NOMO-1 (cell line): Measurements from ENCODE around the gene SYNPO.

Source experiments
- DNase-seq, 2 experiments: peaks; one replicate each; lab custom pipeline; 2025; ENCODE audit not compliant: unreplicated experiment in 2 of 2; lab: John Stamatoyannopoulos, UW

SYNPO gene

DNA sequence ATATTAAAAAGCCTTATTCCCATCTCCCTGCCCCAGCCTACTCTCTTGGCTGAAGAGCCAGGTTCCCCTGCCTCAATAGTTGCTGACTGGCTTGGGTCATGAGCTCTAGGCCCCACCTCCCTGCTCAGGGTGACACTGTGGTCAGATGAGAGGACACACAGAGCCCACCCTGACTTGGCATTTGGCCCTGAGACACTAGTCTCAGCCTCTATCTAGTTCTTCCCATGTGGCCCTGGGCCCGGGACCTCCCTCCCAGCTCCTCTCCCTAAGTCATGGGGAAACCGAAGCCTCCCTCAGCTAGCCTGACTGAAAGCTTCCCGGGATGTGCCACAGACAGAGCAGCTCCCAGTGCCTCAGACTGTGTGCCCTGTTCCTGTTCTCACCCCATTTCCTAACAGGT lies 14.8 kb downstream of the SYNPO start:
- no peak for DNase-seq

- peak; percentile 57 to 88 for DNase-seq
These were observed 16.0 kb downstream of the SYNPO start for GRCh38 chr5:150656191-150657132.

DNA sequence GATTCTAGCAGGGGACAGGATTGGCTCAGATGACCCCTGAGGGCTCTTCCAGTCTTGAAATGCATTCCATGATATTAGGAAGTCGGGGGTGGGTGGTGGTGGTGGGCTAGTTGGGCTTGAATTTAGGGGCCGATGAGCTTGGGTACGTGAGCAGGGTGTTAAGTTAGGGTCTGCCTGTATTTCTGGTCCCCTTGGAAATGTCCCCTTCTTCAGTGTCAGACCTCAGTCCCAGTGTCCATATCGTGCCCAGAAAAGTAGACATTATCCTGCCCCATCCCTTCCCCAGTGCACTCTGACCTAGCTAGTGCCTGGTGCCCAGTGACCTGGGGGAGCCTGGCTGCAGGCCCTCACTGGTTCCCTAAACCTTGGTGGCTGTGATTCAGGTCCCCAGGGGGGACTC lies 17.7 kb downstream of the SYNPO start:
- DNase-seq: no peak

- no peak for DNase-seq
These were observed 18.3 kb downstream of the SYNPO start for GRCh38 chr5:150658699-150659265.

- DNase-seq: no peak
These were observed 19.1 kb downstream of the SYNPO start for GRCh38 chr5:150659360-150660107.

DNA sequence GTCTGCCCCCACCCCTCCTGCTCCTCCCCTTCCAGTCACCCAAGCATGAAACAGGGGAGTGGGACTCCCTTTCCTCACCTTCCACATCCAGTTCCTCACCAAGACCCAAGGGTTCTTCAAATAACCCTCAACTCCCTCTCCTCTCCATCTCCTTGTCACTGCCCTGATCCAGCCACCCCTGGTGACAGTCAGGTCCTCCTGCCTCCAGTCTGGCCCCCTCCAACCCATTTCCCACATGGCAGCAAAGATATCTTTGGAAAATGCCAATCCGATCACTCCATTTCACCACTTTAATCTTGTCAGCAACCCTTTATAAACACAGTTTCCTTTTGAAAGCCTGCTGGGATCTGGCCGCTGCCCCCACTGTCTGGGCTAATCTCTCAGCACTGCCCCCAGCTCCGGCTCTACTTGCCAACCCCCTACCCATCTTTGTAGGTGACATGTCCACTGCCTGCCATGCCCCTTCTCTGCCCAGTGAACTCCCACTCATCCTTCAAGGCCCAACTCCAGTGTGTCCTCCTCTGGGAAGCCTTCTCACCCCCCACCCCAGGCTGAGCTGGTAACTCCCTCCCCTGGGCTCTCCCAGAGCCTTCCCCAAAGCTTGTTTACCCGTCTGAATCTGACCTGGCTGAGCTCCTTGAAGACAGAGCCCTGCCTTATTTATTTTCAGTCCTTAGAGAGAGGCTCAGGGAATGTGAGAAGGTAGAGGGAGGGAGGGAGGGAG lies 19.8 kb downstream of the SYNPO start:
- no peak for DNase-seq

DNA sequence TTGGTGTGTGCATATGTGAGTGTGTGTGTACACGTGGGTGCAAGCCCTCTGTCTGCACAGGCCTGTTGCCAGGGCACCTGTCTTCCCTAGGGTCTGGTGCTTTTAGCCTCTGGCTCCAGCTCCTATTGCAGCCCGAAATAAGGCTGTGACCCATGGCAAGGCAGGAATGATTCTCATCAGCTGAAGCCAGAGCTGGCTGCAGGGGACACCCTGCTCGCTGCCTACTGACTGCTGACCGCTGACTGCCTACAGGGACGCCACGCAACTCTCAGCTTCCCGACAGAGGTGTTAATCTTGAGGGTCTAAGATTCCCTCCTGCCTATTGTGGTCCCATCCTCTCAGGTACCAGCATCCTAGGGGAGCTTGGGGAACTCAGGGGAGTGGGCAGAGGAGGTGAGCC lies 20.6 kb downstream of the SYNPO start, which contains the start of gene MYOZ3:
TSS of gene MYOZ3 (plus strand) at position 166 of the 400 bp plus-strand sequence. CDS start 1,691 bp downstream, outside the sequence.
- DNase-seq: no peak

GRCh38 chr5:150661821-150662596 lies 21.5 kb downstream of the SYNPO start:
- DNase-seq: no peak

- DNase-seq: no peak
These were observed 22.5 kb downstream of the SYNPO start for GRCh38 chr5:150662731-150663516.

- DNase-seq: no peak
These were observed 23.5 kb downstream of the SYNPO start for GRCh38 chr5:150663936-150664335.

GRCh38 chr5:150665044-150665443 lies 24.6 kb downstream of the SYNPO start:
- no peak for DNase-seq

GRCh38 chr5:150670275-150670947 lies 30.0 kb downstream of the SYNPO start:
- DNase-seq: no peak

- DNase-seq: no peak
These were observed 30.5 kb downstream of the SYNPO start for GRCh38 chr5:150670948-150671310.

GRCh38 chr5:150671509-150672236 lies 31.2 kb downstream of the SYNPO start:
- peak in 1 of 2 experiments; percentile 13 for DNase-seq

GRCh38 chr5:150672237-150672883 lies 31.9 kb downstream of the SYNPO start:
- peak; percentile 34 to 41 for DNase-seq

- DNase-seq: no peak
These were observed 32.4 kb downstream of the SYNPO start for GRCh38 chr5:150672884-150673275.

GRCh38 chr5:150674341-150674821 lies 33.9 kb downstream of the SYNPO start:
- DNase-seq: no peak
